GM12878 (cell line): ENCODE results near the gene PNMA8C. TPM values are rescaled to one million over a fixed set of nuclear protein-coding genes. Genes with fewer than 3 reads are reported as not detected.

ENCODE experiments used
- ATAC-seq: fragments of 200-7000 bp; cut with Tn5 transposase; 3 replicates; pipeline ENCODE4 v1.9.1; 2020; ENCODE audit warnings: mild to moderate bottlenecking, moderate library complexity
- BruUV-seq: library from RNA; stranded (reverse); fragments of 400-500 nt; replicated peaks from 2 replicates; lab custom pipeline; 2021; lab: Mats Ljungman, UMichigan
- CTCF ChIA-PET: fragments of 300-600 bp; sonication (Branson Sonifier 250); formaldehyde crosslinking; extraction: SDS; loops from one replicate; lab custom pipeline; 2021; ENCODE audit warnings: inconsistent platforms; lab: Yijun Ruan, JAX
- POLR2A ChIA-PET: fragments of 350-600 bp; formaldehyde crosslinking; extraction: SDS; loops from one replicate; lab custom pipeline; 2021; ENCODE audit warnings: inconsistent platforms; lab: Charles Lee
- RAD21 ChIA-PET: fragments of 300-600 bp; sonication (Branson Sonifier 250); formaldehyde crosslinking; loops from one replicate; lab custom pipeline; 2023; ENCODE audit warnings: antibody characterized with exemption; ENCODE audit not compliant: unreplicated experiment; lab: Charles Lee
- SMC1A ChIA-PET: fragments of 300-600 bp; sonication (Branson Sonifier 250); formaldehyde crosslinking; loops from one replicate; lab custom pipeline; 2023; ENCODE audit not compliant: unreplicated experiment, uncharacterized antibody; lab: Charles Lee
- DNase-seq: peaks from one replicate; pipeline ENCODE4 v3.0.0-alpha.2; 2011; ENCODE audit warnings: low read depth, low spot score
- FAIRE-seq: peaks from 3 replicates; lab custom pipeline; 2011; peaks lifted over from hg19 to GRCh38; lab: Jason Lieb, UNC
- H2AFZ ChIP-seq: 2 replicates; pipeline ENCODE4 v1.6.0; 2011; ENCODE audit warnings: low read depth, low read length, control low read depth; ENCODE audit not compliant: control insufficient read depth
- H3K27ac ChIP-seq: 2 replicates; pipeline ENCODE4 v1.5.1; 2011; ENCODE audit warnings: control low read depth; ENCODE audit not compliant: control insufficient read depth, insufficient read depth
- H3K27me3 ChIP-seq, 2 experiments: replicated peaks in 1 of 2; 2 replicates each; pipeline versions ENCODE4 v1.6.0 to v1.6.1; 2011; ENCODE audit warnings: low read length in 1 of 2; ENCODE audit not compliant: control insufficient read depth in 2 of 2, insufficient read depth in 2 of 2
- H3K36me3 ChIP-seq, 2 experiments: 2 replicates each; pipeline ENCODE4 v1.5.1; 2011; ENCODE audit warnings: low read length in 1 of 2; ENCODE audit not compliant: control insufficient read depth in 2 of 2, insufficient read depth in 2 of 2
- H3K4me1 ChIP-seq: 2 replicates; pipeline ENCODE4 v1.6.1; 2011; ENCODE audit warnings: mild to moderate bottlenecking, low read length, moderate library complexity, mixed read lengths; ENCODE audit not compliant: control insufficient read depth, insufficient read depth
- H3K4me2 ChIP-seq: 2 replicates; pipeline ENCODE4 v1.6.0; 2011; ENCODE audit warnings: control low read depth; ENCODE audit not compliant: control insufficient read depth, insufficient read depth
- H3K4me3 ChIP-seq: fragments of 200-600 bp; sonication (generic); 2 replicates; pipeline ENCODE4 v1.5.1; 2016
- H3K79me2 ChIP-seq: 2 replicates; pipeline ENCODE4 v1.6.0; 2011; ENCODE audit warnings: low read length; ENCODE audit not compliant: control insufficient read depth, insufficient read depth
- H3K9ac ChIP-seq: 2 replicates; pipeline ENCODE4 v1.8.0; 2011; ENCODE audit warnings: low read length, control low read depth, mixed read lengths; ENCODE audit not compliant: control insufficient read depth, insufficient read depth
- H3K9me3 ChIP-seq: replicated peaks from 3 replicates; pipeline ENCODE4 v1.5.1; 2011; ENCODE audit warnings: mild to moderate bottlenecking, low read length; ENCODE audit not compliant: control insufficient read depth, insufficient read depth
- H4K20me1 ChIP-seq: 2 replicates; pipeline ENCODE4 v1.6.0; 2011; ENCODE audit not compliant: control insufficient read depth, insufficient read depth
- BMI1 ChIP-seq: fragments of 450-650 bp; IDR thresholded peaks from 2 replicates; pipeline ENCODE4 v1.6.1; 2016; ENCODE audit warnings: mild to moderate bottlenecking, moderate library complexity, borderline replicate concordance
- CREB1 ChIP-seq: IDR thresholded peaks from 2 replicates; pipeline ENCODE4 v1.6.1; 2012; ENCODE audit warnings: low read depth, mild to moderate bottlenecking, inconsistent platforms
- FOXK2 ChIP-seq: fragments of 450-650 bp; IDR thresholded peaks from 2 replicates; pipeline ENCODE4 v1.6.1; 2017; ENCODE audit warnings: mild to moderate bottlenecking, moderate library complexity
- NFYA ChIP-seq: IDR thresholded peaks from 2 replicates; pipeline ENCODE4 v1.6.1; 2011; ENCODE audit warnings: low read depth, mild to moderate bottlenecking, low read length, improper control_type of control experiment, borderline replicate concordance
- PAX5 ChIP-seq: IDR thresholded peaks from 2 replicates; pipeline ENCODE4 v1.6.1; 2011; ENCODE audit warnings: low read depth, low read length, borderline replicate concordance
- POLR2A ChIP-seq: IDR thresholded peaks from 2 replicates; pipeline ENCODE4 v1.6.1; 2011; ENCODE audit warnings: low read depth, mild to moderate bottlenecking, low read length
- POU2F2 ChIP-seq: IDR thresholded peaks from 3 replicates; pipeline ENCODE4 v1.6.1; 2011; ENCODE audit warnings: low read depth, mild to moderate bottlenecking, low read length, borderline replicate concordance
- PRDM15 ChIP-seq: fragments of 450-650 bp; formaldehyde crosslinking; IDR thresholded peaks from 2 replicates; pipeline ENCODE4 v1.4.0; 2020; ENCODE audit warnings: mild to moderate bottlenecking, moderate library complexity
- RAD21 ChIP-seq: IDR thresholded peaks from 2 replicates; pipeline ENCODE4 v1.6.1; 2011; ENCODE audit warnings: mild to moderate bottlenecking, low read depth, low read length, moderate library complexity; ENCODE audit not compliant: insufficient read depth
- RB1 ChIP-seq: fragments of 450-650 bp; formaldehyde crosslinking; IDR thresholded peaks from 2 replicates; pipeline ENCODE4 v1.6.1; 2017; ENCODE audit warnings: mild to moderate bottlenecking, borderline replicate concordance
- SMARCA5 ChIP-seq: fragments of 450-650 bp; IDR thresholded peaks from 2 replicates; pipeline ENCODE4 v1.6.1; 2017; ENCODE audit warnings: mild to moderate bottlenecking
- TCF3 ChIP-seq: IDR thresholded peaks from 2 replicates; pipeline ENCODE4 v1.6.1; 2012; ENCODE audit warnings: low read depth, mild to moderate bottlenecking, low read length, borderline replicate concordance; ENCODE audit not compliant: insufficient read depth
- TCF7 ChIP-seq: IDR thresholded peaks from 2 replicates; pipeline ENCODE4 v1.6.1; 2014; ENCODE audit warnings: antibody characterized with exemption, borderline replicate concordance
- ZZZ3 ChIP-seq: IDR thresholded peaks from 2 replicates; pipeline ENCODE4 v1.6.1; 2011; ENCODE audit warnings: low read depth; ENCODE audit not compliant: control insufficient read depth, insufficient read length
- WGBS: methylation state at CpG from one replicate; pipeline ENCODE4 v1.1.6; 2016; ENCODE audit warnings: low lambda C conversion rate; ENCODE audit not compliant: insufficient replicate concordance, insufficient coverage; ENCODE audit errors: missing lambda C conversion rate; 5-methylcytosine and 5-hydroxymethylcytosine counted together
- in situ Hi-C: fragments of 300-500 bp; cut with MboI; formaldehyde crosslinking; loops from 9 replicates; pipeline ENCODE4 v1.14.3; 2018; ENCODE audit warnings: mixed read lengths
- intact Hi-C: fragments of 100-400 bp; cut with micrococcal nuclease; formaldehyde crosslinking; loops from one replicate; pipeline ENCODE4 v1.14.2; 2022; ENCODE audit not compliant: unreplicated experiment
- polyA plus RNA-seq, 11 experiments: library from polyadenylated mRNA; depleted of rRNA in 4 of 11; unstranded in 6 of 11; stranded (reverse) in 5 of 11; fragments of >200 nt; fragmentation: Nextera tagmentation in 4 of 11; fragmentation: Illumina TruSeq in 1 of 11; extraction: Ambion mirVana in 4 of 11; extraction: Trizol in 1 of 11; gene quantifications; 1 replicate in 1 of 11; 2 replicates in 10 of 11; pipeline versions ENCODE4 v1.2.1 to v1.2.3, GENCODE V29; 2011 to 2016; ENCODE audit warnings: inconsistent platforms in 2 of 11, missing spikeins in 2 of 11, low read depth in 1 of 11
- total RNA-seq, 4 experiments: library from RNA; depleted of rRNA in 3 of 4; stranded (reverse); fragments of >200 nt in 3 of 4; fragmentation: Illumina TruSeq in 1 of 4; extraction: Trizol in 1 of 4; gene quantifications; 2 replicates each; pipeline versions ENCODE4 v1.2.1 to v1.2.3, GENCODE V29; 2013 to 2021
- TF ChIP-seq, protein P1 (sequence below): IDR thresholded peaks from 2 replicates; pipeline ENCODE4 v1.6.1; 2011; ENCODE audit warnings: low read depth, low read length, improper control_type of control experiment, borderline replicate concordance
- TF ChIP-seq, protein P2 (sequence below): IDR thresholded peaks from 2 replicates; pipeline ENCODE4 v1.6.1; 2012; ENCODE audit warnings: low read length, inconsistent platforms

The PNMA8C gene
- total and polyA plus RNA-seq, 10 of the 15 experiments (the other 5 are each of a cell fraction or from before 2014, with no cell fraction given), result not detected

DNA sequence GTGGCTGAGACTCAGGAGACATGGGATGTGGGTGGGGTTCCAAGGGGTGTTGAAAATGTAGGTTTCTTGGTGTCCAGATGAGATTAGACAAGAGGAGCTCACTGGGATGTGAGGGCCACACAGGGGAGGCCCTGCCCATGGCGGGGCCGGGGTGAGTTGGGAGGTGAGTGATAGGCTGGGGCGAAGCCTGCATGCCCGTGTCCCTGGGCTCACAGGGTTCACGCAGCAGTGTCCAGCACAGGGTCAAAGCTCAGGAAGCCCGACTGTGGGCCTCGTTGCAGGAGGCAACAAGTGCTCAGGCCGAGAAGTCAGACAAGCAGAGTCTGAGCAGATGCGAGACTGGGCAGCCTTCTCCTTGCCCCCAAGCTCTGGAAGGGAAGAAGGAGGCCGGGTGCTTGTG is 42.6 kb downstream of the PNMA8C start:
- no peak for ATAC-seq
- Histone ChIP-seq H3K4me1 (no peaks in the 10 kb centered on the region), H3K36me3 (peaks cover 36 to 55% of the 10 kb centered on the region in 2 experiments), H4K20me1 (no peaks in the 10 kb centered on the region), H3K27ac (no peak overlapping the region), H2AFZ (no peak overlapping the region), H3K79me2 (no peaks in the 10 kb centered on the region), H3K4me3 (no peak overlapping the region), H3K9me3 (no peaks in the 10 kb centered on the region), H3K27me3 (no peaks in the 10 kb centered on the region), H3K4me2 (no peak overlapping the region), H3K9ac (no peak overlapping the region)
- DNase-seq, result no peak
- 94% methylated on average over 10 of the region's 10 CpGs for WGBS
- no TSS peak for BruUV-seq
- POLR2A ChIA-PET, result no interaction called here
- FAIRE-seq, result no peak
- RAD21 ChIA-PET, result no interaction called here
- in situ Hi-C loops, result no loop called here
- CTCF ChIA-PET, result interaction anchor here (0.6 kb wide), 1 partner anchor 20 kb away, joined by 3 read pairs; no protein-coding TSS in a partner anchor
- SMC1A ChIA-PET, result interaction anchor here (0.8 kb wide), 2 partner anchors 8 to 38 kb away, joined by 3 read pairs; no protein-coding TSS in a partner anchor
- TF ChIP-seq TCF3 (no peak), BMI1 (no peak), SMARCA5 (no peak), TCF7 (no peak), RB1 (no peak), PRDM15 (CRISPR knock-in tag) (no peak), POLR2A (no peak), FOXK2 (no peak), CREB1 (no peak), NFYA (no peak), ZZZ3 (no peak), RAD21 (no peak), PAX5 (no peak), POU2F2 (no peak)
- TF ChIP-seq, protein P1, sequence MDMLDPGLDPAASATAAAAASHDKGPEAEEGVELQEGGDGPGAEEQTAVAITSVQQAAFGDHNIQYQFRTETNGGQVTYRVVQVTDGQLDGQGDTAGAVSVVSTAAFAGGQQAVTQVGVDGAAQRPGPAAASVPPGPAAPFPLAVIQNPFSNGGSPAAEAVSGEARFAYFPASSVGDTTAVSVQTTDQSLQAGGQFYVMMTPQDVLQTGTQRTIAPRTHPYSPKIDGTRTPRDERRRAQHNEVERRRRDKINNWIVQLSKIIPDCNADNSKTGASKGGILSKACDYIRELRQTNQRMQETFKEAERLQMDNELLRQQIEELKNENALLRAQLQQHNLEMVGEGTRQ, result no peak
- TF ChIP-seq, protein P2, sequence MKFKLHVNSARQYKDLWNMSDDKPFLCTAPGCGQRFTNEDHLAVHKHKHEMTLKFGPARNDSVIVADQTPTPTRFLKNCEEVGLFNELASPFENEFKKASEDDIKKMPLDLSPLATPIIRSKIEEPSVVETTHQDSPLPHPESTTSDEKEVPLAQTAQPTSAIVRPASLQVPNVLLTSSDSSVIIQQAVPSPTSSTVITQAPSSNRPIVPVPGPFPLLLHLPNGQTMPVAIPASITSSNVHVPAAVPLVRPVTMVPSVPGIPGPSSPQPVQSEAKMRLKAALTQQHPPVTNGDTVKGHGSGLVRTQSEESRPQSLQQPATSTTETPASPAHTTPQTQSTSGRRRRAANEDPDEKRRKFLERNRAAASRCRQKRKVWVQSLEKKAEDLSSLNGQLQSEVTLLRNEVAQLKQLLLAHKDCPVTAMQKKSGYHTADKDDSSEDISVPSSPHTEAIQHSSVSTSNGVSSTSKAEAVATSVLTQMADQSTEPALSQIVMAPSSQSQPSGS, result no peak
- intact Hi-C loops, result no loop called here
